Measurements from ENCODE around the gene UBA7.

UBA7 gene

GRCh38 chr3:49844464-49845183, 30.9 kb upstream of the UBA7 start:
- TF ChIP-seq, protein P1, sequence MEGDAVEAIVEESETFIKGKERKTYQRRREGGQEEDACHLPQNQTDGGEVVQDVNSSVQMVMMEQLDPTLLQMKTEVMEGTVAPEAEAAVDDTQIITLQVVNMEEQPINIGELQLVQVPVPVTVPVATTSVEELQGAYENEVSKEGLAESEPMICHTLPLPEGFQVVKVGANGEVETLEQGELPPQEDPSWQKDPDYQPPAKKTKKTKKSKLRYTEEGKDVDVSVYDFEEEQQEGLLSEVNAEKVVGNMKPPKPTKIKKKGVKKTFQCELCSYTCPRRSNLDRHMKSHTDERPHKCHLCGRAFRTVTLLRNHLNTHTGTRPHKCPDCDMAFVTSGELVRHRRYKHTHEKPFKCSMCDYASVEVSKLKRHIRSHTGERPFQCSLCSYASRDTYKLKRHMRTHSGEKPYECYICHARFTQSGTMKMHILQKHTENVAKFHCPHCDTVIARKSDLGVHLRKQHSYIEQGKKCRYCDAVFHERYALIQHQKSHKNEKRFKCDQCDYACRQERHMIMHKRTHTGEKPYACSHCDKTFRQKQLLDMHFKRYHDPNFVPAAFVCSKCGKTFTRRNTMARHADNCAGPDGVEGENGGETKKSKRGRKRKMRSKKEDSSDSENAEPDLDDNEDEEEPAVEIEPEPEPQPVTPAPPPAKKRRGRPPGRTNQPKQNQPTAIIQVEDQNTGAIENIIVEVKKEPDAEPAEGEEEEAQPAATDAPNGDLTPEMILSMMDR (IDR thresholded peaks at IDR 0.05), result no peak
- DNase-seq (ENCODE audit: low spot score), result no peak
- no peak overlapping the region for H3K4me3 ChIP-seq

DNA sequence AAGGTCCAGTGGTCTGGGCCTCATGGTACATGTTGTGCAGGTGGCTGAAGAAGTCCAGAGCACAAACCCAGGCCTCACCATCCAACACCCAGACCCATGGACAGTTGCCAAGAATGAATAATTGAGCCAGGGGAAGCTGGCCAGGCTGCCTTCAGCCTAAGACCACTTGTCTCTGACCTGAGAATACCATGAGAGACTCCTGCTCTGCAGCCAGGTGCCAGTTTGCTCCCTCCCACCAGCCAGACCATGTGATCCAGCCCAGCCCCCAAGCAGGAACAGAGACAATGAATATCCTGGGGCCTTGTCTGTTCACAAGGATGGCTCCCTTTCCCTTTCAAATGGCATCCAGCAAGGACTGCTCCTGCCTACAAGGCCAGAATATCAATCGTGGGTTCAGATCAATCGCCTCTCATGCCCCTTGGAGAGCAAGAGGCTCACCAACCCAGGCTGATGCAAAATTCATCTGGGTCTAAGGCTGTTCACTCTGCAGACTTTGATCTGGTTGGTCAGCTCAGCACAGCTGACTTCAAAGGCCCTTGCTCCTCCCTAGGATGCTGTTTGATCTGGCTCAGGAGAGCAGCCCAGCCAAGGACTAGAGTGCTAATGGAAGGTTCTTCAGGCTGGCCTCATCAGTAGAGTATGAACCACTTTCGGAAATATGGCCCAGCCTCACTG, 29.2 kb upstream of the UBA7 start:
- no peak for DNase-seq (ENCODE audit: low spot score)
- no peak overlapping the region for H3K27ac ChIP-seq
- no peak overlapping the region for H3K4me3 ChIP-seq
- TF ChIP-seq, protein P1 (IDR thresholded peaks at IDR 0.05), result no peak

More at GRCh38 chr3:49844464-49845183, 30.9 kb upstream of the UBA7 start:
- no peak overlapping the region for H3K27ac ChIP-seq

GRCh38 chr3:49841806-49842205, 28.1 kb upstream of the UBA7 start:
- TF ChIP-seq, protein P1 (IDR thresholded peaks at IDR 0.05), result no peak
- no peak for DNase-seq (ENCODE audit: low spot score)
- Histone ChIP-seq H3K4me3 (no peak overlapping the region), H3K27ac (no peak overlapping the region)

- TF ChIP-seq, protein P1 (IDR thresholded peaks at IDR 0.05), result no peak
- no peak for DNase-seq (ENCODE audit: low spot score)
- Histone ChIP-seq H3K27ac (no peak overlapping the region), H3K4me3 (no peak overlapping the region)
These were observed 27.5 kb upstream of the UBA7 start for GRCh38 chr3:49841126-49841696.

GRCh38 chr3:49840388-49840787, 26.6 kb upstream of the UBA7 start:
- Histone ChIP-seq H3K27ac (no peak overlapping the region), H3K4me3 (no peak overlapping the region)
- DNase-seq (ENCODE audit: low spot score), result no peak
- TF ChIP-seq, protein P1 (IDR thresholded peaks at IDR 0.05), result no peak

DNA sequence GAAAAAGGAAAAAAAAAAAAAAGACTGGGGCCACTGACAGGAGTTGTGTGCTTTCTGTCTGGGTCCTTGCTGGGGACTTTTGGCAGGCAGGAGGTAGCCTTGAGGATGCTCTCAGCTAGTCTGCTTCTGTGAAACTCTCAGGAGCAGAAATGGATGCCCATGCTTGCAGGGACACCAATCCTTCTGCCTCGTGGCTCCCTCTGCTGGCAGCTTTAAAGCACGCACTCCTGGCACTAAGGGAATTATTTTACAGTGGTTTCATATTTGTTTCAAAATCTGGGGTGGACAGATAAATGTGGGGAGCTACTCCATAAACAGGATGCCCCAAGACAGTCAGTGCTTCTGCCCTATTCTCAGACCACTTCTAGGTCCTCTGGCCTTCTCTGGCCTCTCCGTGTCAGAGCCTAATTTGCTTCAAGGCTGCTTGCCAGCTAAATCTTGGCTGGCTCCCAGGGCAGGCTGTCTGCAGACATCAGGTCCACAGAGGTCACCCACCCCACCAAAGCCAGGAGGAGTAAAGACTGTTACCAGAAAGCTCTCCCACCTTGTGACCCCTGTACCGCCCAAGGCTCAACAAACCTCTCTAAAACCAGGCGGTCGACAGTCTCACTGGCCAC, 25.5 kb upstream of the UBA7 start:
- Histone ChIP-seq H3K4me3 (peak overlapping the region; percentile 17), H3K27ac (no peak overlapping the region)
- no peak for DNase-seq (ENCODE audit: low spot score)
- TF ChIP-seq, protein P1 (IDR thresholded peaks at IDR 0.05), result peak; percentile 87
